Left ventricle myocardium inferior (tissue), 1 donor: Measurements from ENCODE around the gene COL11A1. TPM values are rescaled to one million over a fixed set of nuclear protein-coding genes. Genes with fewer than 3 reads are reported as not detected.

Experiments
- DNase-seq: peaks from one replicate; pipeline ENCODE4 v3.0.0-alpha.2; 2020
- H3K27ac ChIP-seq: fragments of 200-600 bp; replicated peaks from 2 replicates; pipeline ENCODE4 v1.8.0; 2021
- H3K27me3 ChIP-seq: fragments of 200-600 bp; 2 replicates; pipeline ENCODE4 v1.8.0; 2021; ENCODE audit warnings: low read depth
- H3K36me3 ChIP-seq: fragments of 200-600 bp; 2 replicates; pipeline ENCODE4 v1.8.0; 2021
- H3K4me1 ChIP-seq: fragments of 200-600 bp; 2 replicates; pipeline ENCODE4 v1.8.0; 2021
- H3K4me3 ChIP-seq: fragments of 200-600 bp; 2 replicates; pipeline ENCODE4 v1.8.0; 2021; ENCODE audit warnings: mild to moderate bottlenecking, moderate library complexity
- H3K9me3 ChIP-seq: fragments of 200-600 bp; replicated peaks from 2 replicates; pipeline ENCODE4 v1.8.0; 2021
- intact Hi-C: fragments of 100-400 bp; cut with micrococcal nuclease; formaldehyde crosslinking; loops from one replicate; pipeline ENCODE4 v1.11.0; 2022
- total RNA-seq: library from RNA; stranded (reverse); fragmentation: NEBNext Ultra II Directional; extraction: Animal tissue kit (Norgen Biotek cat#: 25700); gene quantifications from one replicate; pipeline ENCODE4 v1.2.1, GENCODE V29; 2021
- TF ChIP-seq, protein P1 (sequence below): fragments of 200-600 bp; IDR thresholded peaks from 2 replicates; pipeline ENCODE4 v1.8.0; 2021; ENCODE audit warnings: antibody characterized with exemption, mild to moderate bottlenecking, borderline replicate concordance
- donor health status: DM: no; HTN: yes; CAD: no; lungs with severe emphysema.

COL11A1 gene
- total RNA-seq, 1 donor from 2014 or later = not detected

DNA sequence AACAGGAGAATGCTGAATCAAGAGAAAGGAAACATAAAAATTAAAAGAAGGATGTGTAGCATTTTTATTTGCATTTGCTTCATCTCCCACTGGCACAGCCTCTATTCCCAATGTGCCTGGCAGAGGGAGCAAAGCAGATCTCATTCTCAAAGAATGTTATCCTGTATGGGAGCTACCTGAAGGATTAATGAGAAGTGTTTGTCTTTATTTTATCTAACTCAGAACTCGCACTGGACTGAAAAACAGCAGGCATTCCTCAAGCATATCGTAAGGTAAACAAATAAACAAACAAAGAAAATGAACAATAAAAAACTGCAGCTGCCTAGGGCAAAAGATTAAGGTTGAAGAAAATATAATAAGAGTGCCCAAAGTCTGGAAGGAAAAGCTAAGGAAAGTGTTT lies 12.7 kb upstream of the COL11A1 start:
- Histone ChIP-seq H3K27me3 (no peaks in the 10 kb centered on the region), H3K4me1 (no peaks in the 10 kb centered on the region), H3K27ac (no peak overlapping the region), H3K4me3 (no peak overlapping the region), H3K9me3 (peaks cover 18% of the 10 kb centered on the region), H3K36me3 (no peaks in the 10 kb centered on the region)
- no peak for DNase-seq
- TF ChIP-seq, protein P1, sequence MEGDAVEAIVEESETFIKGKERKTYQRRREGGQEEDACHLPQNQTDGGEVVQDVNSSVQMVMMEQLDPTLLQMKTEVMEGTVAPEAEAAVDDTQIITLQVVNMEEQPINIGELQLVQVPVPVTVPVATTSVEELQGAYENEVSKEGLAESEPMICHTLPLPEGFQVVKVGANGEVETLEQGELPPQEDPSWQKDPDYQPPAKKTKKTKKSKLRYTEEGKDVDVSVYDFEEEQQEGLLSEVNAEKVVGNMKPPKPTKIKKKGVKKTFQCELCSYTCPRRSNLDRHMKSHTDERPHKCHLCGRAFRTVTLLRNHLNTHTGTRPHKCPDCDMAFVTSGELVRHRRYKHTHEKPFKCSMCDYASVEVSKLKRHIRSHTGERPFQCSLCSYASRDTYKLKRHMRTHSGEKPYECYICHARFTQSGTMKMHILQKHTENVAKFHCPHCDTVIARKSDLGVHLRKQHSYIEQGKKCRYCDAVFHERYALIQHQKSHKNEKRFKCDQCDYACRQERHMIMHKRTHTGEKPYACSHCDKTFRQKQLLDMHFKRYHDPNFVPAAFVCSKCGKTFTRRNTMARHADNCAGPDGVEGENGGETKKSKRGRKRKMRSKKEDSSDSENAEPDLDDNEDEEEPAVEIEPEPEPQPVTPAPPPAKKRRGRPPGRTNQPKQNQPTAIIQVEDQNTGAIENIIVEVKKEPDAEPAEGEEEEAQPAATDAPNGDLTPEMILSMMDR = no peak
- intact Hi-C loops = no loop called here

DNA sequence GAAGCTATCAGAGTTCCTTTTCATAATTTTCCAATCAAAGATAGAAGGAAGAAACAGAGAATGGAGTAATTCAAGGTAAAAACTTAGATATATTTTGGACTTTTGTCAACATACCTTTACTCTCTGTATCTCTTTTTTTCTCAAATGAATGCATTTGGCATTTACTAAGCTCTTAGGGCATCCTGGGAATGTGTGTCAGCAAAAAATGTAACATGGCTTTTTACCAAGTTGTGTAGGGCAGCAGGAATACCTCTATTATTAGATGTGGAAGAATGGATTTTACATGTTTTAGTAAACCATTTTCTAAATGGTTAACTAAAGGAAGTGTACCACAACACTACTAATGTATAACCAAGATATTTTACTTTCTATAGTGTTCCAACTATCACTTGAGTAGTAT lies 4.2 kb upstream of the COL11A1 start:
- no peak overlapping the region for H3K27ac ChIP-seq
- no peak for DNase-seq
- no peaks in the 10 kb centered on the region for H3K36me3 ChIP-seq
- intact Hi-C loops = no loop called here
- peaks cover 11% of the 10 kb centered on the region for H3K4me1 ChIP-seq
- no peak overlapping the region for H3K4me3 ChIP-seq
- TF ChIP-seq, protein P1 = no peak
- H3K9me3 ChIP-seq = peaks cover 5% of the 10 kb centered on the region
- H3K27me3 ChIP-seq = peaks cover 18% of the 10 kb centered on the region

DNA sequence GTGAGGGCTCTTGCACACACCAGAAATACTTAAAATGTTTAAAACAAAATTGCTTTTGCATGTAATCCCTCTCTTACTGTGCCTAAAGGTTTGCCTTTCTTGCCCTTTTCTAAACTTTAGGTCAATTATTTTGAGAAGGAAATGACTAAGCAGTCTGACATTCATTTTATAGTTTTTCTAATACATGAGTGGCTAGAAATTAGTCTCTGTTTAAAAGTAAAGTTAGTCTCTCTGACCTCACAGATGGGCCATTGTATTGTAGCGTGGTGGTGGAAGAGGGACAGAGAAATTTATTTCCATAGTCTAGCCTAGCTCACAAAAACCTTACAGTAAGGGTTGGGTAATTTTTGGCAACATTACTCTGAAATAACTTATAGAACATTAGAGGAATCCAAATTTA lies 3.6 kb upstream of the COL11A1 start:
- Histone ChIP-seq H3K4me3 (no peak overlapping the region), H3K9me3 (no peaks in the 10 kb centered on the region), H3K36me3 (no peaks in the 10 kb centered on the region), H3K27ac (no peak overlapping the region), H3K4me1 (peaks cover 15% of the 10 kb centered on the region), H3K27me3 (peaks cover 24% of the 10 kb centered on the region)
- TF ChIP-seq, protein P1 = no peak
- DNase-seq = no peak
- intact Hi-C loops = no loop called here

DNA sequence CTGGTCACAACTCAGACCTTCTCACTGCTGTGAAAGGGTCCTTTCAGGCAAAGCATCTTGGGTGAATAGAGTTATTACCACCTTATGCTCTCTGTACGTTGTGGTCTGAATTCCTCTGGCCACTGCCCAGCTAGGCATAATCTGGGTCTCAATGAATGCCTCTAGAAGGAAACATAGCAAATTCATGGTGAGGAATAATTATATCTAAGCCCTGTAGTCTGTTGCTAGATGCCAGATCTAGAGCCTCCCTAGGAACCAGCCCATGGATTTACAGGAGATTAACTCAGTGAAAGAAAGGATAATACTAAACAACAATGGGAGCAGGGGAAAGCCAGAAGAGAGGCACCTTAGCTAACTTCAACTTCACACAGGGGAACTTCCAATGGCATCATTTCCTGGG lies 2.4 kb upstream of the COL11A1 start:
- intact Hi-C loops = no loop called here
- Histone ChIP-seq H3K27ac (no peak overlapping the region), H3K27me3 (peaks cover 28% of the 10 kb centered on the region), H3K4me1 (peaks cover 24% of the 10 kb centered on the region), H3K4me3 (no peak overlapping the region), H3K9me3 (no peaks in the 10 kb centered on the region), H3K36me3 (no peaks in the 10 kb centered on the region)
- no peak for DNase-seq
- TF ChIP-seq, protein P1 = no peak

DNA sequence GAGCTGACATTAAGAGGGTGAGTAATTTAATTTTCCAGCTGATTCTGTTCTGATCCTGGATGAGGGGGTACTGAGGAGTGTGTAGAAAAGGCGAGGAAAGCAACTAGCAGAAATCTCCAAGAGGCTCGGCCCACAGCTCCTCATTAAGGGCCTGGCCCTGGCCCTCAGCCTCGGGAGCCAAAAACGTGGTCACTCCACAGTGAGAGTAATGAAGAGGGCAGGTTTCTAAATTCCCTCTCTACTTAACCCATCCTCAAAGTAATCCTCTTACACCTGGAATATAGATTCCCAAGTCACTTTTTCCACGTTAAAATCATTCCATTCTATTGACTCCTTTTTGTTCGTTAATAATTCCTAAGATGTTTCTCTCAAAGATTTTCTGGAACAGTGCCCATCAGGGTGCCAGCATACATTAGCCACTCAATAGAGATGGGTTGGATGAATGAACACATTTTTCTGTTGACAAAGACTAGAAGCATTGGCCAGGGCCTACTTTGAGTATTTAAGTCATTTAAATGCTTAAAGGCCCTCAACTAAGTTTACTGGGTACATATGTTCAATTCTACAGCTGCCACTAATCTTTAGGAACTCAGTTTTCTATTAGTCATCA lies 1.1 kb upstream of the COL11A1 start:
- Histone ChIP-seq H3K4me1 (peaks cover 24% of the 10 kb centered on the region), H3K36me3 (no peaks in the 10 kb centered on the region), H3K27ac (no peak overlapping the region), H3K27me3 (peaks cover 34% of the 10 kb centered on the region), H3K4me3 (no peak overlapping the region), H3K9me3 (no peaks in the 10 kb centered on the region)
- TF ChIP-seq, protein P1 = no peak
- intact Hi-C loops = no loop called here
- no peak for DNase-seq
